C4-2B (cell line): ENCODE results near the gene USP53.

Experiments used
- CTCF ChIP-seq: fragments of 450-650 bp; conservative IDR thresholded peaks from 2 replicates; pipeline ENCODE4 v1.5.1; 2017; ENCODE audit warnings: mild to moderate bottlenecking
- ZFX ChIP-seq: fragments of 450-650 bp; IDR thresholded peaks from 2 replicates; pipeline ENCODE4 v1.6.1; 2017

- TF ChIP-seq CTCF (no peak), ZFX (no peak)
Measured at GRCh38 chr4:119296356-119296755, 83.8 kb downstream of the USP53 start.
